ENCODE data around the gene LONRF2. TPM values are rescaled to one million over a fixed set of nuclear protein-coding genes. Genes with fewer than 3 reads are reported as not detected.

LONRF2 gene
- total RNA-seq, 4 donors from 2014 or later = 27.9 to 188 (median 58.5) TPM

- no peaks in the 10 kb centered on the region for H3K4me1 ChIP-seq
- H3K27ac ChIP-seq = no peak overlapping the region
- no peak for TF ChIP-seq CTCF (IDR thresholded peaks at IDR 0.05)
- TF ChIP-seq POLR2A (IDR thresholded peaks at IDR 0.05) = no peak
- no peaks in the 10 kb centered on the region for H3K9me3 ChIP-seq
- DNase-seq = no peak
- no peaks in the 10 kb centered on the region for H3K36me3 ChIP-seq
- intact Hi-C loops (cut with DNase I; ENCODE audit: low total_unique reads) = no loop called here
- H3K27me3 ChIP-seq = no peaks in the 10 kb centered on the region
- no peak overlapping the region for H3K4me3 ChIP-seq
Measured at GRCh38 chr2:100228967-100229366, 93.3 kb downstream of the LONRF2 start.

GRCh38 chr2:100228415-100228814 is 93.9 kb downstream of the LONRF2 start:
- intact Hi-C loops (cut with DNase I; ENCODE audit: low total_unique reads) = no loop called here
- no peak overlapping the region for H3K4me3 ChIP-seq
- H3K36me3 ChIP-seq = no peaks in the 10 kb centered on the region
- DNase-seq = no peak
- no peaks in the 10 kb centered on the region for H3K27me3 ChIP-seq
- H3K4me1 ChIP-seq = no peaks in the 10 kb centered on the region
- TF ChIP-seq POLR2A (IDR thresholded peaks at IDR 0.05) (no peak), CTCF (IDR thresholded peaks at IDR 0.05) (no peak)
- H3K9me3 ChIP-seq = no peaks in the 10 kb centered on the region
- no peak overlapping the region for H3K27ac ChIP-seq

GRCh38 chr2:100224988-100225710 is 97.2 kb downstream of the LONRF2 start:
- intact Hi-C loops (cut with DNase I; ENCODE audit: low total_unique reads) = no loop called here
- no peak for DNase-seq
- no peaks in the 10 kb centered on the region for H3K9me3 ChIP-seq
- H3K27ac ChIP-seq = no peak overlapping the region
- TF ChIP-seq POLR2A (IDR thresholded peaks at IDR 0.05) (no peak), CTCF (IDR thresholded peaks at IDR 0.05) (no peak)
- H3K27me3 ChIP-seq = no peaks in the 10 kb centered on the region
- no peaks in the 10 kb centered on the region for H3K4me1 ChIP-seq
- H3K36me3 ChIP-seq = no peaks in the 10 kb centered on the region
- no peak overlapping the region for H3K4me3 ChIP-seq

- Histone ChIP-seq H3K9me3 (no peaks in the 10 kb centered on the region), H3K36me3 (no peaks in the 10 kb centered on the region), H3K4me1 (no peaks in the 10 kb centered on the region), H3K27ac (no peak overlapping the region), H3K27me3 (no peaks in the 10 kb centered on the region), H3K4me3 (no peak overlapping the region)
- no peak for DNase-seq
- TF ChIP-seq CTCF (IDR thresholded peaks at IDR 0.05) (no peak), POLR2A (IDR thresholded peaks at IDR 0.05) (no peak)
- intact Hi-C loops (cut with DNase I; ENCODE audit: low total_unique reads) = no loop called here
Measured at GRCh38 chr2:100223502-100223901, 98.8 kb downstream of the LONRF2 start.

Small RNA genes lying within 50 kb of the gene (small RNA-seq; reads per million reads assigned to genes)
- gene AC012493.2 = not detected

Other genes with a start within 250 kb of the LONRF2 start
- 10 to 100 TPM in 2 of 4 donors, 1 to 10 TPM in 2; 8.5 to 77.2 (median 27.1) TPM for gene AFF3, start 179.9 kb downstream of the LONRF2 start, total RNA-seq
- 10 to 100 TPM in 3 of 4 donors, under 1 TPM in 1; 0.88 to 38.4 (median 18.9) TPM for gene CHST10, start 95.2 kb upstream of the LONRF2 start, total RNA-seq
- gene NMS, start 148.0 kb upstream of the LONRF2 start, total RNA-seq = not detected
- gene PDCL3, start 240.5 kb upstream of the LONRF2 start, total RNA-seq = 10 to 100 TPM in 2 of 4 donors, 1 to 10 TPM in 2; 3.8 to 24.1 (median 14.9) TPM

Measured in uterus (tissue), 4 donors.